Left ventricle myocardium inferior (tissue), 1 donor: Measurements from ENCODE around the gene WNK1. TPM values are rescaled to one million over a fixed set of nuclear protein-coding genes. Genes with fewer than 3 reads are reported as not detected.
A peak's percentile ranks its signal among the peaks of the same experiment; 100 is the strongest.
"Not testable (repeated sequence)": the region's sequence is repeated elsewhere in the genome, so short reads cannot be mapped to it uniquely, and the experiment has no call there.

Experiments
- DNase-seq: peaks from one replicate; pipeline ENCODE4 v3.0.0-alpha.2; 2020
- H3K27ac ChIP-seq: fragments of 200-600 bp; replicated peaks from 2 replicates; pipeline ENCODE4 v1.8.0; 2021
- H3K27me3 ChIP-seq: fragments of 200-600 bp; 2 replicates; pipeline ENCODE4 v1.8.0; 2021; ENCODE audit warnings: low read depth
- H3K36me3 ChIP-seq: fragments of 200-600 bp; 2 replicates; pipeline ENCODE4 v1.8.0; 2021
- H3K4me1 ChIP-seq: fragments of 200-600 bp; 2 replicates; pipeline ENCODE4 v1.8.0; 2021
- H3K4me3 ChIP-seq: fragments of 200-600 bp; 2 replicates; pipeline ENCODE4 v1.8.0; 2021; ENCODE audit warnings: mild to moderate bottlenecking, moderate library complexity
- H3K9me3 ChIP-seq: fragments of 200-600 bp; replicated peaks from 2 replicates; pipeline ENCODE4 v1.8.0; 2021
- intact Hi-C: fragments of 100-400 bp; cut with micrococcal nuclease; formaldehyde crosslinking; loops from one replicate; pipeline ENCODE4 v1.11.0; 2022
- total RNA-seq: library from RNA; stranded (reverse); fragmentation: NEBNext Ultra II Directional; extraction: Animal tissue kit (Norgen Biotek cat#: 25700); gene quantifications from one replicate; pipeline ENCODE4 v1.2.1, GENCODE V29; 2021
- TF ChIP-seq, protein P1 (sequence below): fragments of 200-600 bp; IDR thresholded peaks from 2 replicates; pipeline ENCODE4 v1.8.0; 2021; ENCODE audit warnings: antibody characterized with exemption, mild to moderate bottlenecking, borderline replicate concordance
- donor health status: DM: no; HTN: yes; CAD: no; lungs with severe emphysema.

The WNK1 gene
- total RNA-seq, 1 donor from 2014 or later: 289 TPM

DNA sequence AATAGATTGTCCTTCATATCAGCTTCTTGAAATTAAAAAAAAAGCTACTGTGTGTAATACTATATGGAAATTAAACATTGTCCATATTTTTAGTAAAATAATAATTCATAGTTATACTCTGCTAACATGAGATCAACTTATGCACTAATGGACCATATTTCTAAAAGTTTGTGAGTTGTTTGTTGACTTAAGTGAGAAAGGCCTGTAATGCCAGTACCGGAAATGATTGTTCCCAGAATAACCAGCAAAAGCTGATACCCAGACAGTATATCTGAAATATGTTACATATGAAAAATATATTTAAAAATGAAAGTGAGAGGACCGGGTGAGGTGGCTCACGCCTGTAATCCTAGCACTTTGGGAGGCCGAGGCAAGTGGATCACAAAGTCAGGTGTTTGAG, 35.9 kb downstream of the WNK1 start:
- Histone ChIP-seq H3K4me3 (no peak overlapping the region), H3K9me3 (no peaks in the 10 kb centered on the region), H3K27me3 (no peaks in the 10 kb centered on the region), H3K36me3 (no peaks in the 10 kb centered on the region), H3K4me1 (peaks cover 93% of the 10 kb centered on the region), H3K27ac (no peak overlapping the region)
- intact Hi-C loops: no loop called here
- TF ChIP-seq, protein P1, sequence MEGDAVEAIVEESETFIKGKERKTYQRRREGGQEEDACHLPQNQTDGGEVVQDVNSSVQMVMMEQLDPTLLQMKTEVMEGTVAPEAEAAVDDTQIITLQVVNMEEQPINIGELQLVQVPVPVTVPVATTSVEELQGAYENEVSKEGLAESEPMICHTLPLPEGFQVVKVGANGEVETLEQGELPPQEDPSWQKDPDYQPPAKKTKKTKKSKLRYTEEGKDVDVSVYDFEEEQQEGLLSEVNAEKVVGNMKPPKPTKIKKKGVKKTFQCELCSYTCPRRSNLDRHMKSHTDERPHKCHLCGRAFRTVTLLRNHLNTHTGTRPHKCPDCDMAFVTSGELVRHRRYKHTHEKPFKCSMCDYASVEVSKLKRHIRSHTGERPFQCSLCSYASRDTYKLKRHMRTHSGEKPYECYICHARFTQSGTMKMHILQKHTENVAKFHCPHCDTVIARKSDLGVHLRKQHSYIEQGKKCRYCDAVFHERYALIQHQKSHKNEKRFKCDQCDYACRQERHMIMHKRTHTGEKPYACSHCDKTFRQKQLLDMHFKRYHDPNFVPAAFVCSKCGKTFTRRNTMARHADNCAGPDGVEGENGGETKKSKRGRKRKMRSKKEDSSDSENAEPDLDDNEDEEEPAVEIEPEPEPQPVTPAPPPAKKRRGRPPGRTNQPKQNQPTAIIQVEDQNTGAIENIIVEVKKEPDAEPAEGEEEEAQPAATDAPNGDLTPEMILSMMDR: no peak
- DNase-seq: no peak

DNA sequence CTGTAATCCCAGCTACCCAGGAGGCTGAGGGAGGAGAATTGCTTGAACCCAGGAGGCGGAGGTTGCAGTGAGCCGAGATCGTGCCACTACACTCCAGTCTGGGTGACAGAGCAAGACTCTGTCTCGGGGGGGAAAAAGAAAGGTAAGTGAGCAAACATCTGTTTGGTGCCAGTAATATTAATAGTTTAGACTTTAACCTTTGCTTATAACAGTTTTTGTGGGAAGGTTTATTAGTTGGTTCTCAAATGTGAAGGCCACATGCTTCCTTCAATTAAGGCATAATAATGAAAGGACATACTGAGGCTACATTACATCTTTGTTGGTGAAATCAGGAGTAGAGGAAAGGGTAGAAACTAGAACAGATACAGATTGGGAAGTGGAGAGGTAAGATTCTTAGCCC, 36.4 kb downstream of the WNK1 start:
- H3K36me3 ChIP-seq, intact Hi-C loops, H3K9me3 ChIP-seq, H3K27me3 ChIP-seq, H3K4me3 ChIP-seq, DNase-seq, H3K27ac ChIP-seq: not testable (repeated sequence)
- peaks cover 98% of the 10 kb centered on the region for H3K4me1 ChIP-seq

DNA sequence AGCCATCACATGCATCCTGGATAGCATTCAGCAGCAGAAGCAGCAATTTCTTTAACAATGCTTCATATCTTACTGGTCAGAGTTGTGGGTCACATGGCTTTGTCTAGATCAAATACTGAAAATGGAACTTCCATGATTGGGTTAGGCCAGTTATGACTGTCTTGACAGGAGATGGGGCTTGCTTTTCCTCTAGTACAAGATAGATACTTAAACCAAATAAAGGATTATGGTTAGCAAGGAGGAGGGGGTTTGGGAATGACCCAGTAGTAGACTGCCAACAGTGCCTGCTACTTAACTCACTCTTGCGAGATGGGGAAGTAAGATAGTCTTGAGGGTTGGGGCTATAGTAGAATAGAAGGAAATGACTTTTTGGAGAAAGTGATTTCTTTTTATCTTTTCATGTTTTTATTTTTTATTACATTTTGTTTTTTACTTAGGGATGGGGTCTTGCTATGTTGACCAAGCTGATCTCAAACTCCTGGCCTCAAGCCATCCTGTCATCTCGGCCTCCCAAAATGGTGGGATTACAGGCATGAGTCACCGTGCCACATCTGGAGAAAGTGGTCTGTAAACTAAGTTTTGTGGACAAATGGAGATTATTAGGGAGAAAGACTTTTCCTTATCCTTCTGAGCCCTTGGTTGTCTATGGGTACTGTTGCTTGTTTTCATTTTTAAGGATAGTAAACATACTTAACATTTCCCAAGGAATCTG, 37.6 kb downstream of the WNK1 start:
- DNase-seq: no peak
- intact Hi-C loops: no loop called here
- Histone ChIP-seq H3K36me3 (no peaks in the 10 kb centered on the region), H3K9me3 (no peaks in the 10 kb centered on the region), H3K27me3 (no peaks in the 10 kb centered on the region), H3K4me3 (no peak overlapping the region), H3K27ac (peak overlapping the region; percentile 4), H3K4me1 (peaks cover 97% of the 10 kb centered on the region)
- TF ChIP-seq, protein P1: no peak

DNA sequence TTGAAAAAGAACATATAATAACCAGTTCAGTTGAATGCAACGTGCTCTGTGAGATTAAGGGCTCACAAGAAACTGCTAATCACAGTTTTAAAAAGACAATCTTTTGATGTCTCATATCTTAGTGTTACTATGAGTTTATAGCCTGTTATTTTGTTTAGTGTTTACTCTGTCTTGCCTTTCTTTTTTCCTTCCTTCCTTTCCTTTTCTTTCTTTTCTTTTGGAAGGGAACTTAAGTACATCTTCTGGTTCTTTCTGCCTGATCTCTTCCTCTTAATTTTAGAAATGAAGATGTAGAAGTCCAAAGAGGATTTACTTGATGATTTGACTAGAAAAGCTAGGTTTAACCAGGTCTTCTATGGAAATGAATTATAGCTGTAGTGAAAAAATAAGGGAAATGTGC, 38.2 kb downstream of the WNK1 start:
- Histone ChIP-seq H3K27me3 (no peaks in the 10 kb centered on the region), H3K4me1 (peaks cover 97% of the 10 kb centered on the region), H3K9me3 (no peaks in the 10 kb centered on the region), H3K36me3 (no peaks in the 10 kb centered on the region), H3K4me3 (no peak overlapping the region), H3K27ac (peak overlapping the region; percentile 4)
- TF ChIP-seq, protein P1: no peak
- DNase-seq: no peak
- intact Hi-C loops: no loop called here

DNA sequence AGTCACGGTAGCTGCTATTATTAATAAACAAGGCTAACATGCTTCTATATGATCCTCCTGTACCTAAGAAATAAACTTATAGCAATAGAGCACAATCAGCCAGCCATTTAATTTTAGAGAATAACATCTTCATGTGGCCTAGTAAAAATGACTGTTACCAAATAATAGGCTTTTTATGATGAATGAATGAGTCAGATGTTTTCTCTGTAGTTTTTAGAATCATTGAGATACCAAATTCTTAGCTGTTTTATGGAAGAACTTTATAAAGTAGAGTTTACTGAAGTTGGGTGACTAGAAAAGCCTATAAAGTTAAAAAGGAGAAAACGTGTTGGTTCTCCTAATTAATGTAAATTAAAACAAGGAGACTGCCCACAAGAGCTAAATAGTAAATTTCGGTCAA, 40.7 kb downstream of the WNK1 start:
- H3K27me3 ChIP-seq: no peaks in the 10 kb centered on the region
- H3K9me3 ChIP-seq: no peaks in the 10 kb centered on the region
- H3K4me1 ChIP-seq: peaks cover 97% of the 10 kb centered on the region
- H3K27ac ChIP-seq: no peak overlapping the region
- intact Hi-C loops: no loop called here
- TF ChIP-seq, protein P1: no peak
- H3K36me3 ChIP-seq: no peaks in the 10 kb centered on the region
- no peak overlapping the region for H3K4me3 ChIP-seq
- no peak for DNase-seq

DNA sequence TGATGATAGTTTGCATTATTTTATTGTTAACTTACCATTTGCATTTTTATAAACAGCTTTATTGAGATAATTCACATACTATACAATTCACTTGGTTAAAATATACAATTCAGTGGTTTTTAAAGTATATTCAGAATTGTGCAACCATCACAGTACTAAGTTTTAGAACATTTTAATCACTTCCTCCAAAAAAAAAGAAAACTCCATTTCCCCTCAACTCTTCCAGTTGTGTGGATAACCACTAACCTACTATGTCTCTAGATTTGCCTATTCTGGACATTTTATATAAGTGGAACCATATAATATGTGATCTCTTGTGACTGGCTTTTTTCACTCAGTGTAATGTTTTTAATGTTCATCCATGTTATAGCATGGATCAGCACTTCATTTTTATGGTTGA, 41.3 kb downstream of the WNK1 start:
- Histone ChIP-seq H3K4me1 (peaks cover 93% of the 10 kb centered on the region), H3K27ac (no peak overlapping the region), H3K27me3 (no peaks in the 10 kb centered on the region), H3K9me3 (no peaks in the 10 kb centered on the region), H3K4me3 (no peak overlapping the region), H3K36me3 (no peaks in the 10 kb centered on the region)
- intact Hi-C loops: no loop called here
- DNase-seq: no peak
- TF ChIP-seq, protein P1: no peak
